Tibial nerve (tissue), 3 donors: ENCODE data around the gene HSPG2.

ENCODE experiments used
- EP300 ChIP-seq, 2 donors: sonication (generic); formaldehyde crosslinking; IDR thresholded peaks; one replicate each; pipeline ENCODE4 v1.6.1; 2017; ENCODE audit warnings: antibody characterized with exemption in 2 of 2, mild to moderate bottlenecking in 1 of 2
- POLR2A ChIP-seq, 2 donors: fragments of 450-650 bp; IDR thresholded peaks; one replicate each; pipeline ENCODE4 v1.6.1; 2017; ENCODE audit warnings: antibody characterized with exemption in 2 of 2, mild to moderate bottlenecking in 2 of 2, moderate library complexity in 2 of 2

DNA sequence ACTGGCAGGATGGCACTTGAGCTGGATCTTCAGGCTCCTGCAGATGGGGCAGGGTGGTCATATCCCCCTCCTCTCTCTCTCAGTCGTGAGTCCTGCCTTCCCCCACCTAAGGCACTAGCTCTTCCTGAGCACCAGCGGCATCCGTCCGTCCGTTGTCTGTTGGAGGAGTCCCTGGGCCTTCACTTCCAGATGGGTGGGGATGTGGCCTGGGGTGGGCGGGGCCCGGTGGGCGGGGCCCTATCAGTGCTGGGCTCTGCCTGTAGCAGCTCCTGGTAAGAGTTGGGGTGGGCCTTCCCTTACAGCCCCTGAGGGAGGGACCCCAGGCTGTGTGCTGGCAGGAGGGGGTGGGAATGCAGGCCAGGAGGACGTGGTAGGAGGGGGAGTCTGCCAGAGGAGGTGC, 114.8 kb downstream of the HSPG2 start:
- TF ChIP-seq EP300 (IDR thresholded peaks at IDR 0.05) (no peak), POLR2A (IDR thresholded peaks at IDR 0.05) (no peak)
